Ascending aorta (tissue), 2 donors: ENCODE results near the gene TGFA. TPM values are rescaled to one million over a fixed set of nuclear protein-coding genes. Genes with fewer than 3 reads are reported as not detected.

ENCODE experiments used
- DNase-seq, 2 donors: peaks; one replicate each; pipeline ENCODE4 v3.0.0-alpha.2; 2019; ENCODE audit warnings: low spot score in 2 of 2
- H3K27ac ChIP-seq, 2 donors: fragments of 200-600 bp; sonication (generic); one replicate each; pipeline ENCODE4 v1.5.1; 2016 to 2017; ENCODE audit warnings: mild to moderate bottlenecking in 1 of 2
- H3K27me3 ChIP-seq: fragments of 200-600 bp; sonication (generic); one replicate; pipeline ENCODE4 v1.5.1; 2017
- H3K36me3 ChIP-seq, 2 donors: fragments of 200-600 bp; sonication (generic); one replicate each; pipeline ENCODE4 v1.5.1; 2016
- H3K4me1 ChIP-seq, 2 donors: fragments of 200-600 bp; sonication (generic); one replicate each; pipeline ENCODE4 v1.5.1; 2016 to 2017; ENCODE audit warnings: mild to moderate bottlenecking in 1 of 2
- H3K4me3 ChIP-seq, 2 donors: fragments of 200-600 bp; sonication (generic); one replicate each; pipeline ENCODE4 v1.5.1; 2016 to 2017; ENCODE audit warnings: mild to moderate bottlenecking in 1 of 2
- H3K9me3 ChIP-seq, 2 donors: fragments of 200-600 bp; sonication (generic); one replicate each; pipeline ENCODE4 v1.5.1; 2016
- intact Hi-C: fragments of 100-400 bp; cut with DNase I; formaldehyde crosslinking; loops from one replicate; pipeline ENCODE4 v1.15.1; 2023
- total RNA-seq: library from RNA; depleted of rRNA; stranded (reverse); fragments of >200 nt; gene quantifications from one replicate; pipeline ENCODE4 v1.1.0, GENCODE V29; 2016
- TF ChIP-seq, protein P1 (sequence below), 3 experiments: fragments of 200-600 bp in 2 of 3; fragments of 450-650 bp in 1 of 3; sonication (generic) in 2 of 3; IDR thresholded peaks; one replicate each; pipeline ENCODE4 v1.5.1; 2016 to 2019; ENCODE audit warnings: antibody characterized with exemption in 3 of 3, mild to moderate bottlenecking in 1 of 3, moderate library complexity in 1 of 3

Gene TGFA
- 1.8 TPM for total RNA-seq

GRCh38 chr2:70553584-70554337 lies at the start of gene TGFA:
TGFA (minus strand) TSS chr2:70553826; CDS start chr2:70553767, 59 bp downstream.
- Histone ChIP-seq H3K27me3 (no peaks in the 10 kb centered on the region), H3K9me3 (no peaks in the 10 kb centered on the region), H3K4me1 (peaks cover 0 to 11% of the 10 kb centered on the region in 2 donors), H3K4me3 (peak within 1 kb of the TSS; percentile 73 to 89), H3K27ac (peak within 1 kb of the TSS; percentile 23 to 34), H3K36me3 (no peaks in the 10 kb centered on the region)
- DNase-seq: peak in 1 of 2 donors; percentile 81
- intact Hi-C loops: no loop called here
- TF ChIP-seq, protein P1, sequence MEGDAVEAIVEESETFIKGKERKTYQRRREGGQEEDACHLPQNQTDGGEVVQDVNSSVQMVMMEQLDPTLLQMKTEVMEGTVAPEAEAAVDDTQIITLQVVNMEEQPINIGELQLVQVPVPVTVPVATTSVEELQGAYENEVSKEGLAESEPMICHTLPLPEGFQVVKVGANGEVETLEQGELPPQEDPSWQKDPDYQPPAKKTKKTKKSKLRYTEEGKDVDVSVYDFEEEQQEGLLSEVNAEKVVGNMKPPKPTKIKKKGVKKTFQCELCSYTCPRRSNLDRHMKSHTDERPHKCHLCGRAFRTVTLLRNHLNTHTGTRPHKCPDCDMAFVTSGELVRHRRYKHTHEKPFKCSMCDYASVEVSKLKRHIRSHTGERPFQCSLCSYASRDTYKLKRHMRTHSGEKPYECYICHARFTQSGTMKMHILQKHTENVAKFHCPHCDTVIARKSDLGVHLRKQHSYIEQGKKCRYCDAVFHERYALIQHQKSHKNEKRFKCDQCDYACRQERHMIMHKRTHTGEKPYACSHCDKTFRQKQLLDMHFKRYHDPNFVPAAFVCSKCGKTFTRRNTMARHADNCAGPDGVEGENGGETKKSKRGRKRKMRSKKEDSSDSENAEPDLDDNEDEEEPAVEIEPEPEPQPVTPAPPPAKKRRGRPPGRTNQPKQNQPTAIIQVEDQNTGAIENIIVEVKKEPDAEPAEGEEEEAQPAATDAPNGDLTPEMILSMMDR (IDR thresholded peaks at IDR 0.05): peak; percentile 58 to 85 (median 76)

- no peak overlapping the region for H3K4me3 ChIP-seq
- no peaks in the 10 kb centered on the region for H3K9me3 ChIP-seq
- H3K36me3 ChIP-seq: no peaks in the 10 kb centered on the region
- no peaks in the 10 kb centered on the region for H3K27me3 ChIP-seq
- DNase-seq: no peak
- intact Hi-C loops: no loop called here
- H3K4me1 ChIP-seq: no peaks in the 10 kb centered on the region
- TF ChIP-seq, protein P1 (IDR thresholded peaks at IDR 0.05): no peak
- H3K27ac ChIP-seq: no peak overlapping the region
These were observed 49.4 kb upstream of the TGFA start for GRCh38 chr2:70603066-70603465.

GRCh38 chr2:70598197-70598596 lies 44.6 kb upstream of the TGFA start:
- TF ChIP-seq, protein P1 (IDR thresholded peaks at IDR 0.05): no peak
- intact Hi-C loops: no loop called here
- H3K9me3 ChIP-seq: no peaks in the 10 kb centered on the region

GRCh38 chr2:70596739-70597138 lies 43.1 kb upstream of the TGFA start:
- H3K27me3 ChIP-seq: no peaks in the 10 kb centered on the region
- no peaks in the 10 kb centered on the region for H3K4me1 ChIP-seq
- intact Hi-C loops: no loop called here
- DNase-seq: no peak
- H3K27ac ChIP-seq: no peak overlapping the region
- H3K36me3 ChIP-seq: no peaks in the 10 kb centered on the region
- H3K4me3 ChIP-seq: no peak overlapping the region
- TF ChIP-seq, protein P1 (IDR thresholded peaks at IDR 0.05): no peak
- no peaks in the 10 kb centered on the region for H3K9me3 ChIP-seq

More at GRCh38 chr2:70598197-70598596, 44.6 kb upstream of the TGFA start:
- no peaks in the 10 kb centered on the region for H3K36me3 ChIP-seq
- H3K27me3 ChIP-seq: no peaks in the 10 kb centered on the region
- no peak for DNase-seq
- no peaks in the 10 kb centered on the region for H3K4me1 ChIP-seq
- H3K4me3 ChIP-seq: no peak overlapping the region
- no peak overlapping the region for H3K27ac ChIP-seq

- H3K36me3 ChIP-seq: no peaks in the 10 kb centered on the region
- H3K27me3 ChIP-seq: no peaks in the 10 kb centered on the region
- no peak overlapping the region for H3K4me3 ChIP-seq
- no peaks in the 10 kb centered on the region for H3K9me3 ChIP-seq
- intact Hi-C loops: no loop called here
- TF ChIP-seq, protein P1 (IDR thresholded peaks at IDR 0.05): no peak
- no peak for DNase-seq
- no peak overlapping the region for H3K27ac ChIP-seq
- H3K4me1 ChIP-seq: no peaks in the 10 kb centered on the region
These were observed 42.7 kb upstream of the TGFA start for GRCh38 chr2:70596293-70596692.
